Adrenal gland (tissue), 12 donors: ENCODE data around the gene BTBD1. TPM values are rescaled to one million over a fixed set of nuclear protein-coding genes. Genes with fewer than 3 reads are reported as not detected.

Experiments used
- DNase-seq, 7 donors: peaks; one replicate each; pipeline ENCODE4 v3.0.0-alpha.2; 2019 to 2020
- H3K27ac ChIP-seq, 5 donors: fragments of 200-600 bp; sonication (generic) in 4 of 5; 1 replicate in 3 of 5; 2 replicates in 2 of 5; pipeline versions ENCODE4 v1.5.1 to v1.8.0; 2016 to 2020; ENCODE audit warnings: mild to moderate bottlenecking in 1 of 5
- H3K27me3 ChIP-seq: fragments of 200-600 bp; 2 replicates; pipeline ENCODE4 v1.8.0; 2021
- H3K36me3 ChIP-seq, 2 donors: fragments of 200-600 bp; replicated peaks in 1 of 2; 1 replicate in 1 of 2; 2 replicates in 1 of 2; pipeline versions ENCODE4 v1.5.1 to v1.8.0; 2018 to 2022
- H3K4me1 ChIP-seq, 2 donors: fragments of 200-600 bp; replicated peaks in 1 of 2; 1 replicate in 1 of 2; 2 replicates in 1 of 2; pipeline versions ENCODE4 v1.5.1 to v1.8.0; 2018 to 2021
- H3K4me3 ChIP-seq, 4 donors: fragments of 200-600 bp; sonication (generic) in 3 of 4; one replicate each; pipeline ENCODE4 v1.5.1; 2016 to 2018
- H3K9me3 ChIP-seq, 3 donors: fragments of 200-600 bp; sonication (generic) in 1 of 3; replicated peaks in 1 of 3; 1 replicate in 2 of 3; 2 replicates in 1 of 3; pipeline versions ENCODE4 v1.5.1 to v1.8.0; 2016 to 2021
- POLR2A ChIP-seq, 2 donors: fragments of 450-650 bp; IDR thresholded peaks; one replicate each; pipeline ENCODE4 v1.6.1; 2017; ENCODE audit warnings: antibody characterized with exemption in 2 of 2, mild to moderate bottlenecking in 2 of 2, moderate library complexity in 1 of 2
- WGBS, 4 donors: extraction: QIAGEN DNeasy Blood & Tissue Kit in 2 of 4; methylation state at CpG; one replicate each; pipeline versions ENCODE4 v1.1.5 to v1.1.7; 2013 to 2017; 5-methylcytosine and 5-hydroxymethylcytosine counted together
- intact Hi-C, 2 donors: fragments of 100-400 bp; cut with DNase I; formaldehyde crosslinking; loops; one replicate each; pipeline versions ENCODE4 v1.14.1 to v1.15.0; 2022 to 2023
- polyA plus RNA-seq, 3 donors: library from polyadenylated mRNA; stranded (reverse); fragments of 200-250 nt in 2 of 3; fragments of 350-450 nt in 1 of 3; fragmentation: Illumina TruSeq in 1 of 3; extraction: RNeasy Lipid Tissue Mini Kit (QIAGEN cat#74804) in 1 of 3; gene quantifications; one replicate each; pipeline ENCODE4 v1.2.3, GENCODE V29; 2013 to 2014
- total RNA-seq, 9 donors: library from RNA; depleted of rRNA in 4 of 9; stranded (reverse); fragments of >200 nt in 4 of 9; fragments of 120-200 nt in 1 of 9; fragmentation: NEBNext Ultra II Directional in 1 of 9; extraction: Animal tissue kit (Norgen Biotek cat#: 25700) in 1 of 9; gene quantifications; one replicate each; pipeline versions ENCODE4 v1.1.0 to v1.2.4, GENCODE V29; 2013 to 2023
- TF ChIP-seq, protein P1 (sequence below), 6 experiments: fragments of 450-650 bp in 4 of 6; fragments of 200-600 bp in 2 of 6; sonication (generic) in 1 of 6; IDR thresholded peaks; 1 replicate in 5 of 6; 2 replicates in 1 of 6; pipeline versions ENCODE4 v1.5.1 to v1.8.0; 2016 to 2021; ENCODE audit warnings: antibody characterized with exemption in 6 of 6, mild to moderate bottlenecking in 2 of 6, moderate library complexity in 1 of 6
- donor health status: healthy with polysubstance abuse.
- donor health status: Bipolar disorder and iron deficiency.
- donor health status: DM: yes; HTN: yes; CAD: no.
- donor health status: DM: no; HTN: no; CAD: no.
- donor health status: DM: no; HTN: no; CAD: no.
- donor health status: DM: yes; HTN: yes; CAD: no.

BTBD1 gene
- total and polyA plus RNA-seq, 12 donors = 7.2 to 72.6 (median 49.7) TPM

GRCh38 chr15:82986442-82986780 is 80.6 kb downstream of the BTBD1 start:
- intact Hi-C loops = no loop called here
- Histone ChIP-seq H3K27ac (peak overlapping the region in 4 of 5 donors; percentile 62 to 87 (median 70)), H3K4me3 (peak overlapping the region; percentile 59 to 97 (median 80)), H3K27me3 (no peaks in the 10 kb centered on the region), H3K4me1 (peaks cover 8 to 21% of the 10 kb centered on the region in 2 donors), H3K9me3 (no peaks in the 10 kb centered on the region), H3K36me3 (peaks cover 0 to 22% of the 10 kb centered on the region in 2 donors)
- TF ChIP-seq POLR2A (IDR thresholded peaks at IDR 0.05) = no peak
- TF ChIP-seq, protein P1, sequence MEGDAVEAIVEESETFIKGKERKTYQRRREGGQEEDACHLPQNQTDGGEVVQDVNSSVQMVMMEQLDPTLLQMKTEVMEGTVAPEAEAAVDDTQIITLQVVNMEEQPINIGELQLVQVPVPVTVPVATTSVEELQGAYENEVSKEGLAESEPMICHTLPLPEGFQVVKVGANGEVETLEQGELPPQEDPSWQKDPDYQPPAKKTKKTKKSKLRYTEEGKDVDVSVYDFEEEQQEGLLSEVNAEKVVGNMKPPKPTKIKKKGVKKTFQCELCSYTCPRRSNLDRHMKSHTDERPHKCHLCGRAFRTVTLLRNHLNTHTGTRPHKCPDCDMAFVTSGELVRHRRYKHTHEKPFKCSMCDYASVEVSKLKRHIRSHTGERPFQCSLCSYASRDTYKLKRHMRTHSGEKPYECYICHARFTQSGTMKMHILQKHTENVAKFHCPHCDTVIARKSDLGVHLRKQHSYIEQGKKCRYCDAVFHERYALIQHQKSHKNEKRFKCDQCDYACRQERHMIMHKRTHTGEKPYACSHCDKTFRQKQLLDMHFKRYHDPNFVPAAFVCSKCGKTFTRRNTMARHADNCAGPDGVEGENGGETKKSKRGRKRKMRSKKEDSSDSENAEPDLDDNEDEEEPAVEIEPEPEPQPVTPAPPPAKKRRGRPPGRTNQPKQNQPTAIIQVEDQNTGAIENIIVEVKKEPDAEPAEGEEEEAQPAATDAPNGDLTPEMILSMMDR (IDR thresholded peaks at IDR 0.05) = no peak
- WGBS, 4 donors = 0 to 1% (median 0%) methylated on average over 7 to 12 of the region's 12 CpGs
- DNase-seq = no peak

DNA sequence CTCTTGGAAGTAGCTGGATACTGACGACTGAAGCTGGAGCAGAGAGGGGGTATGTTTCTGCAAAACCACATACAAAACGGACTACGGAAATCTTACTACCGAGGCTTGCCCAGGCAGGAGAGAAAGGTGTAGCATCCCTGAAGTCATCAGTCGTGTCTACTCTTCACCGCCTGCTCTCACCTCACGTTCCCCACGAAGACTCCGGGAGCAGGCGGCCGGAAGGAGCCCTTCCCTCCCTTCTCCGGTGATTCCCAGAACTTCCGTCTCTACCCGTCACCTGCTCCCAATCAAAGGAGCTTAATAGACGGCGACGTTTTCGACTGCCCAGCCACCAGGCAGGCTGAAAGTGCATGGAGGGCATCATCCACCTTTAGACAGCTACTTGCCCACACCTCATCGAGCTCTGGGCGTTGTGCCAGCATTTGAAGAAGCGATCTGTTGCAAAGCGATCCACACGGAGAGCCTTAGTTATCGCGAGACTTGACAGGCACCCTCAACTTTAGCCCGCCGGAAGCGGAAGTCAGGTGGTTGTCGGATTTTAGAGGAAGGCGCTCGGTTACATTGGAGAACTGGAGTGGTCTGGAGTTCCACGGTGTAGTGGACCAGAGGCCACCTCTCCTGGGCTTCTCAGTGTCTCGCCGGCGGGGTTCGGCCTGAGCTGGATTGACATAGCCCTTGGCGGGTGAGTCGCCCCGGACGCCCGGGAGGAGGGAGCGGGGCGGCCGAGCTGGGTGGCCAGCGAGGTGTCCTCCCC is 81.2 kb downstream of the BTBD1 start, which contains the start of gene RAMAC:
Gene RAMAC (plus strand): TSS at position 523 of the 754 bp plus-strand sequence. CDS start 2,809 bp downstream, outside the sequence.
- peak within 1 kb of the TSS; percentile 59 to 97 (median 80) for H3K4me3 ChIP-seq
- H3K4me1 ChIP-seq = peaks cover 8 to 21% of the 10 kb centered on the region in 2 donors
- intact Hi-C loops = no loop called here
- peak within 1 kb of the TSS; percentile 42 to 87 (median 64) for H3K27ac ChIP-seq
- WGBS, 4 donors = 1 to 3% (median 2%) methylated on average over 25 to 45 of the region's 45 CpGs
- TF ChIP-seq, protein P1 (IDR thresholded peaks at IDR 0.05) = no peak
- peak in 1 of 2 donors; percentile 75 for TF ChIP-seq POLR2A (IDR thresholded peaks at IDR 0.05)
- H3K9me3 ChIP-seq = no peaks in the 10 kb centered on the region
- no peaks in the 10 kb centered on the region for H3K27me3 ChIP-seq
- peak; percentile 92 to 98 (median 96) for DNase-seq
- peaks cover 0 to 20% of the 10 kb centered on the region in 2 donors for H3K36me3 ChIP-seq

DNA sequence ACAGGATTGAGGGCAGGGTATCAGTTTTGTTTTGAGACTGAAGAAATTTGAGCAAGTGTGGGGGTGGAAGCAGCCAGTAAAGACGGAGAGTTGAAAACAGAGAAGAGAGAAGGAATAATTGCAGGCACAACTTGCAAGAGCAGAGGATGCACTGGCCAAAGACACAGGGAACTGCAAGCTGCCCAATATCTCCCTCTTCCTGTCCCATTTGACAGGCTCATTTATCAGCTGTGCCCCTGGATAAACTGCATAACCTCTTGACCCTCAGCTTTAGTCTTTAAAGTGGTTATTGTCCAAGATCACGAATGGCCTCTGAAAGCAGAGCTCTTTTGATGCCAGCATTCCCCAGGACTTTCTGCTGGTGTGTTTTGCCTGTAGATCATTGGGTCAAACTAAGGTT is 86.1 kb downstream of the BTBD1 start:
- no peak for DNase-seq
- Histone ChIP-seq H3K36me3 (no peaks in the 10 kb centered on the region), H3K27ac (no peak overlapping the region), H3K27me3 (no peaks in the 10 kb centered on the region), H3K4me1 (peaks cover 0 to 11% of the 10 kb centered on the region in 2 donors), H3K4me3 (no peak overlapping the region), H3K9me3 (no peaks in the 10 kb centered on the region)
- TF ChIP-seq, protein P1 (IDR thresholded peaks at IDR 0.05) = no peak
- TF ChIP-seq POLR2A (IDR thresholded peaks at IDR 0.05) = no peak
- intact Hi-C loops = loop anchor here in 1 of 2 donors (5.0 kb wide), 1 partner anchor 129 kb away; no protein-coding TSS in a partner anchor
- 48 to 66% (median 56%) methylated on average over 2 of the region's 2 CpGs for WGBS, 4 donors

- 95 to 100% (median 97%) methylated on average over 1 of the region's 1 CpG for WGBS, 4 donors
- Histone ChIP-seq H3K36me3 (no peaks in the 10 kb centered on the region), H3K4me3 (no peak overlapping the region), H3K27ac (no peak overlapping the region), H3K9me3 (no peaks in the 10 kb centered on the region), H3K27me3 (no peaks in the 10 kb centered on the region), H3K4me1 (peaks cover 0 to 2% of the 10 kb centered on the region in 2 donors)
- intact Hi-C loops = loop anchor here in 1 of 2 donors (5.0 kb wide), 1 partner anchor 127 kb away; no protein-coding TSS in a partner anchor
- TF ChIP-seq, protein P1 (IDR thresholded peaks at IDR 0.05) = no peak
- no peak for TF ChIP-seq POLR2A (IDR thresholded peaks at IDR 0.05)
- no peak for DNase-seq
Observed at GRCh38 chr15:82979726-82980125, 87.3 kb downstream of the BTBD1 start.
